Measurements from ENCODE around the gene ITM2C.
A peak's percentile ranks its signal among the peaks of the same experiment; 100 is the strongest.

The ITM2C gene

GRCh38 chr2:230908595-230909191 lies 44.0 kb downstream of the ITM2C start:
- peak; percentile 92 for DNase-seq

- DNase-seq = no peak
Observed at GRCh38 chr2:230909841-230910545, 45.3 kb downstream of the ITM2C start.

- peak; percentile 63 for DNase-seq
Observed at GRCh38 chr2:230910546-230911177, 45.9 kb downstream of the ITM2C start.

GRCh38 chr2:230912046-230912445 lies 47.3 kb downstream of the ITM2C start:
- no peak for DNase-seq

GRCh38 chr2:230912724-230913123 lies 48.0 kb downstream of the ITM2C start:
- no peak for DNase-seq

- no peak for DNase-seq
Observed at GRCh38 chr2:230913406-230914143, 48.8 kb downstream of the ITM2C start.

GRCh38 chr2:230914886-230915285 lies 50.1 kb downstream of the ITM2C start:
- DNase-seq = no peak

- DNase-seq = no peak
Observed at GRCh38 chr2:230915319-230915718, 50.6 kb downstream of the ITM2C start.

GRCh38 chr2:230916218-230916617 lies 51.5 kb downstream of the ITM2C start:
- no peak for DNase-seq

- DNase-seq = no peak
Observed at GRCh38 chr2:230919240-230919639, 54.5 kb downstream of the ITM2C start.

- DNase-seq = peak; percentile 46
Observed at GRCh38 chr2:230919681-230920080, 54.9 kb downstream of the ITM2C start.

- peak; percentile 58 for DNase-seq
Observed at GRCh38 chr2:230920167-230920566, 55.4 kb downstream of the ITM2C start.

GRCh38 chr2:230921806-230922595 lies 57.3 kb downstream of the ITM2C start:
- no peak for DNase-seq

GRCh38 chr2:230922951-230923717 lies 58.4 kb downstream of the ITM2C start:
- DNase-seq = peak; percentile 53

GRCh38 chr2:230924092-230924469 lies 59.3 kb downstream of the ITM2C start:
- DNase-seq = no peak

- peak; percentile 91 for DNase-seq
Observed at GRCh38 chr2:230924470-230925341, 60.0 kb downstream of the ITM2C start, which contains the start of gene GPR55. Gene GPR55, minus strand, starts transcription at chr2:230925242. Its CDS starts 14,280 bp downstream, at chr2:230910962.

GRCh38 chr2:230925443-230925878 lies 60.7 kb downstream of the ITM2C start:
- peak; percentile 65 for DNase-seq

- DNase-seq = peak; percentile 90
Observed at GRCh38 chr2:230925879-230926765, 61.4 kb downstream of the ITM2C start.

- DNase-seq = no peak
Observed at GRCh38 chr2:230927711-230928341, 63.1 kb downstream of the ITM2C start.
